ENCODE data around the gene NWD2.
"Not testable (repeated sequence)": the region's sequence is repeated elsewhere in the genome, so short reads cannot be mapped to it uniquely, and the experiment has no call there.

NWD2 gene

GRCh38 chr4:37244583-37245390, at the start of gene NWD2:
TSS of gene NWD2 (plus strand) at chr4:37244743. CDS start at chr4:37245068, 325 bp downstream.
- DNase-seq (ENCODE audit: low read depth in 2 of 2): no peak

GRCh38 chr4:37197899-37198298, 46.6 kb upstream of the NWD2 start:
- no peak for DNase-seq (ENCODE audit: low read depth in 2 of 2)

- not testable (repeated sequence) for DNase-seq (ENCODE audit: low read depth in 2 of 2)
These were observed 39.8 kb upstream of the NWD2 start for GRCh38 chr4:37204740-37205139.

GRCh38 chr4:37216209-37216608, 28.3 kb upstream of the NWD2 start:
- DNase-seq (ENCODE audit: low read depth in 2 of 2): no peak

- DNase-seq (ENCODE audit: low read depth in 2 of 2): no peak
These were observed 25.3 kb upstream of the NWD2 start for GRCh38 chr4:37219242-37219641.

GRCh38 chr4:37219990-37220389, 24.6 kb upstream of the NWD2 start:
- no peak for DNase-seq (ENCODE audit: low read depth in 2 of 2)

GRCh38 chr4:37220685-37221084, 23.9 kb upstream of the NWD2 start:
- DNase-seq (ENCODE audit: low read depth in 2 of 2): no peak

- DNase-seq (ENCODE audit: low read depth in 2 of 2): no peak
These were observed 20.8 kb upstream of the NWD2 start for GRCh38 chr4:37223732-37224131.

- DNase-seq (ENCODE audit: low read depth in 2 of 2): no peak
These were observed 19.7 kb upstream of the NWD2 start for GRCh38 chr4:37224854-37225253.

GRCh38 chr4:37225778-37226177, 18.8 kb upstream of the NWD2 start:
- no peak for DNase-seq (ENCODE audit: low read depth in 2 of 2)

- no peak for DNase-seq (ENCODE audit: low read depth in 2 of 2)
These were observed 12.2 kb upstream of the NWD2 start for GRCh38 chr4:37232315-37232714.

GRCh38 chr4:37236165-37236564, 8.4 kb upstream of the NWD2 start:
- no peak for DNase-seq (ENCODE audit: low read depth in 2 of 2)

- DNase-seq (ENCODE audit: low read depth in 2 of 2): no peak
These were observed 2.9 kb upstream of the NWD2 start for GRCh38 chr4:37241647-37242046.

- no peak for DNase-seq (ENCODE audit: low read depth in 2 of 2)
These were observed 1.5 kb upstream of the NWD2 start for GRCh38 chr4:37243051-37243450.

- DNase-seq (ENCODE audit: low read depth in 2 of 2): no peak
These were observed 591 bp upstream of the NWD2 start for GRCh38 chr4:37243722-37244582.

- DNase-seq (ENCODE audit: low read depth in 2 of 2): no peak
These were observed 930 bp downstream of the NWD2 start for GRCh38 chr4:37245391-37245954.

GRCh38 chr4:37246891-37247290, 2.3 kb downstream of the NWD2 start:
- no peak for DNase-seq (ENCODE audit: low read depth in 2 of 2)

GRCh38 chr4:37258221-37258620, 13.7 kb downstream of the NWD2 start:
- no peak for DNase-seq (ENCODE audit: low read depth in 2 of 2)

GRCh38 chr4:37268319-37268718, 23.8 kb downstream of the NWD2 start:
- no peak for DNase-seq (ENCODE audit: low read depth in 2 of 2)

- no peak for DNase-seq (ENCODE audit: low read depth in 2 of 2)
These were observed 34.6 kb downstream of the NWD2 start for GRCh38 chr4:37279121-37279520.

- no peak for DNase-seq (ENCODE audit: low read depth in 2 of 2)
These were observed 35.5 kb downstream of the NWD2 start for GRCh38 chr4:37279894-37280592.

- no peak for DNase-seq (ENCODE audit: low read depth in 2 of 2)
These were observed 54.9 kb downstream of the NWD2 start for GRCh38 chr4:37299468-37299867.

Data from stimulated activated CD8-positive, alpha-beta memory T cell treated with anti-CD3 and anti-CD28 coated beads, Interleukin-7, amount 100 ng/mL, for 4 hours (primary cell).